AG09319 (cell line): ENCODE results near the gene HAUS7.

Experiments
- DNase-seq: peaks from one replicate; pipeline ENCODE4 v3.0.0-alpha.2; 2010; ENCODE audit warnings: low read depth; ENCODE audit errors: extremely low read depth
- CTCF ChIP-seq: IDR thresholded peaks from 2 replicates; pipeline ENCODE4 v1.5.1; 2011; ENCODE audit warnings: low read depth, mild to moderate bottlenecking, inconsistent platforms, low read length, moderate library complexity

The HAUS7 gene

GRCh38 chrX:153447581-153447960 is 22.8 kb downstream of the HAUS7 start:
- TF ChIP-seq CTCF, result no peak
- DNase-seq, result no peak

- no peak for TF ChIP-seq CTCF
- DNase-seq, result no peak
Observed at GRCh38 chrX:153446950-153447580, 23.3 kb downstream of the HAUS7 start.

- no peak for DNase-seq
- no peak for TF ChIP-seq CTCF
Observed at GRCh38 chrX:153446636-153446936, 23.8 kb downstream of the HAUS7 start.

- no peak for DNase-seq
- TF ChIP-seq CTCF, result no peak
Observed at GRCh38 chrX:153445856-153446635, 24.3 kb downstream of the HAUS7 start, which contains the start of gene TREX2. Gene TREX2, minus strand, starts transcription at chrX:153446056. Its CDS starts 626 bp downstream, at chrX:153445430.

GRCh38 chrX:153445106-153445855 is 25.1 kb downstream of the HAUS7 start:
- TF ChIP-seq CTCF, result no peak
- no peak for DNase-seq

GRCh38 chrX:153444333-153445011 is 25.9 kb downstream of the HAUS7 start:
- no peak for TF ChIP-seq CTCF
- DNase-seq, result no peak
